HG02884 (cell line): ENCODE data around the gene ZNF594.
"Not testable (repeated sequence)": the region's sequence is repeated elsewhere in the genome, so short reads cannot be mapped to it uniquely, and the experiment has no call there.

Experiments
- ATAC-seq: cut with Tn5 transposase; IDR thresholded peaks from one replicate; pipeline ENCODE4 v1.9.1; 2021; ENCODE audit warnings: mild to moderate bottlenecking, moderate library complexity; ENCODE audit not compliant: unreplicated experiment

The ZNF594 gene

DNA sequence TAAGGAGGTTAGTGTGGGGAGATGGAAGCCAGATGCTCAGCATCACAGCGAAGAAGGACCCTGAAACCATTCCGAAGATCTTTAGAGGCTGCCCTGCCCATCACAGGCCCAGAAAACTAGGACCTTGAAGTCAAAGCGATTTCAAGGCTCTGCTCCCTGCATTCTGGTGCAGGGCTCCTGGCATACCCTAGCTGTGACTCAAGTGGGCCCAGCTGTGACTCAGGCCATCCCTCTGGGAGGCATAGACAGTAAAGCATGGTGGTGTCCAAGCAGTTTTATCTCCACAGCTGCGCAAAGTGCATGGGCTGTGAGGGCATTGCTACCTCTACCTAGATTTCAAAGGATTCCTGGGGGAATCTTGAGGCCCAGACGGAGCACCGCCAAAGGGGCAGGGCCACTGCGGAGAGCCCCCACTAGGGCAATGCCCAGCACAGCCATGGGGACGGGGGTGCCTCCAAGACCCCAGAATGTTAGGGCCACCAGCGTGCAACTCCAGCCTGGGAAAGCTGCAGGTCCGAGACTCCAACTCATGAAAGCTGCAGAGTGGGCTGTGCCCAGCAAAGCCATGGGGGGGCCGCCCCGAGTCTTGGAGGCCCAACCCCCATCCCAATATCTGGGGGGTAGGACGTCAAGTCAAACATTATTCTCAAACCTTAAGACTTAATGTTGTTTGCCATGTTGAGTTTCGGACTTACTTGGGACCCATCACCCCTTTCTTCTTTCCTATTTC is 11.7 kb upstream of the ZNF594 start:
- ATAC-seq: no peak

DNA sequence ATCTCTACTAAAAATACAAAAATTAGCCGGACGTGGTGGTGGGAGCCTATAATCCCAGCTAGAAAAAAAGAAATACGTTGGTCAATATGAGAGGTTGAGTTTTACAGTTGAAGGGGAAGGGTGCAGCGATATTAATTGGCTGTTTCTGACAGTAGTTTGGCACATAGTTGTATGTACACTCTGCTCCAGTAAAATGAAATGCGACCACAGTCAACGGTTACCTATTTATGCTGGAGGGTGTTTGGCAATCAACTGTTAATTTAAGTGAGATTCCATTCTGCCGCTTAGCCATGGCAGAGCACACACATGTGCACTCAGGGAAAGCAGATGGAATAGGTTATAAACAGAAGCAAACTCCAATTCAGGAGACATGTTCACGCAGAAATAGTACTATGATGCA is 9.3 kb upstream of the ZNF594 start:
- no peak for ATAC-seq

DNA sequence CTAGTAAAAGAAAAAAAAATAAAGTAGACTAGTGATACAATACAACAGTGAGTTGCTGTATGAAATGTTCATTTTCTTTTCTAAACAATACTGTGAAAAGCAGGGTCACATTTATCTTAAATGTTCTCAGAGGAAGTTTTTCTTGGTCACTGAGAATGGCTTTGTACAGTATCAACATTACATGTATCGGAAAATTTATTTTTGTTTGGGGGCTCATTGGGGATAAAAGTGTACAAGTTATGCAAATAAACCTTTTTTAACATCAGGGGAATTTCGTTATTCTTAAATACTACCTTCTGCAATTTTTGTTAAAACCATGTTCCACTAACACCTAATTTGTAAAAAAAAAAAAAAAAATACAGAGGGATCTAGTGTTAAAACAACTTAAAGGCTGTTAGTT is 8.7 kb upstream of the ZNF594 start:
- no peak for ATAC-seq

GRCh38 chr17:5198472-5198871 is 6.8 kb upstream of the ZNF594 start:
- ATAC-seq: no peak

DNA sequence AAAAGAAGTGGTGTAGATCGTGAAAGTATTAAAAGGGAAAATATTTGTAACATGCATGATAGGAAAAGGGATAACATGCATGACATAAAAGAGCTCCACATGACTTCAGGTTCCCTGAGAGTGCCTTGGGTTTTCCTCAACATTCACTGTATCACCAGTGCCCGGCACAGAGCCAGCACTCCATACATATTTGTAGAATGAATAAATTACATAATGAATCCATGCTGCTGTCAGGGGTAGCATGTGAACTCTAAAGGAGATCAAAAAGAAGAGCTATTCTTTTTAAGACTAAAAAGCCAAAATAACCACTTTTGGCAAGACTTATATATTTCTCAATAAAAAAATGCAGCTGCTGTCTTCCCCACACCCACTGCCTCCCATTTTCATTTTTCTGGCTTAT is 2.7 kb upstream of the ZNF594 start:
- no peak for ATAC-seq

DNA sequence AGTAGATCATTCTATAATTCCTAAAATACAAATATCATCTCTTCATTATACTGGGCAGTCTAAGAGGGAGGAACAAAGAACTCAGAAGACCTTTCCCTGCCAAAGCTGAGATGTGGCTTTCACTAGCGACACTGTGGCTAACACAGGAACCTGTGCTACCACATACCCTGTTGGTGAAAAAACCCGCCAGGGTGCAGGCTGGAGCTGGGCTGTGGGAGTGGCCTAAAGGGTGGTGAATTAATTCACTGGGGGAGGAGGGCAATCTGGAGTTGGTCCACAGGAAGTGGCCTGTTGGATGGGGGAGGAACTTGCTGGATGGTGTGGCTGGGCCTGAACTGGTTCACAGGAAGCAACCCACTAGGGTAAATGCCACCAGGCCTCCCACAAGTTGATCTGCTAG is 7.4 kb downstream of the ZNF594 start:
- no peak for ATAC-seq

GRCh38 chr17:5183410-5183793 is 8.3 kb downstream of the ZNF594 start:
- no peak for ATAC-seq

- no peak for ATAC-seq
These were observed 8.9 kb downstream of the ZNF594 start for GRCh38 chr17:5182597-5183409.

DNA sequence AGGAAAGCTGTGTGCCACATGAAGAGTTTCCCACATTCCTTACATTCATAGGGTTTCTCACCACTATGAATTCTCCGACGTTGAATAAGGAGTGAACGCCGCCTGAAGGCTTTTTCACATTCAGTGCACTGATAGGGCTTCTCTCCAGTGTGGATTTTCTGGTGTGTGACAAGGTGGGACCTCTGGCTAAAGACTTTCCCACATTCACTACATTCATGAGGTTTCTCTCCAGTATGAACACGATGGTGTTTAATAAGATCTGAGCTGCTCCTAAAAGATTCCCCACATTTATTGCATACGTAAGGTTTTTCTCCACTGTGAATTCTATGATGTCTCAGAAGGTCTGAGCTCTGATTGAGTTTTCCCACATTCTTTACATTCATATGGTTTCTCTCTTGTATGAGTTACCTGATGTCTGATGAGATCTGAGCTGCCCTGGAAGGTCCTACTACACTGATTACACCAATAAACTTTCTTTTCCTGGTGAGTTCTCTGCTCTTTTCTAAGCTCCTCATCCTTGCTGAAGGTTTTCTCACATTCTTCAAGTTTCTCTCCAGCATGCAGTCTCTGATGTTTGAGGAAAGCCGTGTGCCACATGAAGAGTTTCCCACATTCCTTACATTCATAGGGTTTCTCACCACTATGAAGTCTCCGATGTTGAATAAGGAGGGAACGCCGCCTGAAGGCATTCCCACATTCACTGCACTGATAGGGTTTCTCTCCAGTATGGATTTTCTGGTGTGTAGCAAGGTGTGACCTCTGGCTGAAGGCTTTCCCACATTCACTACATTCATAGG is 10.0 kb downstream of the ZNF594 start:
- no peak for ATAC-seq

DNA sequence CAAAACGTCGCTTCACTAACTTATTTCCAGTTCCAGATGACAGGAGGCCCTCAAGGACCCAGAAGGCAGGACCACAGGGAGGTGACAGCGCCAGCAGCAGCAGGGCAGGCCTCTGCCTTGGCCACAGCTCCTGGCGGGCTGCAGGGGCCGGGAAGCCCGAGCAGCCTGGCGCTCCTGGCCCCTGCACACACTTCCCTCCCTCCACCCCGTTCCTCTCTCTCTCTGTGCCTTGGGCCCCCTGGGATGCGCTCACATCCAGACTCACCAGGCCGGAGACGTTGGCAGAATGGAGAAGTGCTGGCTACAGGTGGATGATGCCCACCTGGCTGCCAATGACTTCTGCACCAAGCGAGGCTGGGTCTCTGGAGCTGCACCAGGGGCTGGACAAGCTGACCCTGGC is 12.7 kb downstream of the ZNF594 start:
- ATAC-seq: no peak

DNA sequence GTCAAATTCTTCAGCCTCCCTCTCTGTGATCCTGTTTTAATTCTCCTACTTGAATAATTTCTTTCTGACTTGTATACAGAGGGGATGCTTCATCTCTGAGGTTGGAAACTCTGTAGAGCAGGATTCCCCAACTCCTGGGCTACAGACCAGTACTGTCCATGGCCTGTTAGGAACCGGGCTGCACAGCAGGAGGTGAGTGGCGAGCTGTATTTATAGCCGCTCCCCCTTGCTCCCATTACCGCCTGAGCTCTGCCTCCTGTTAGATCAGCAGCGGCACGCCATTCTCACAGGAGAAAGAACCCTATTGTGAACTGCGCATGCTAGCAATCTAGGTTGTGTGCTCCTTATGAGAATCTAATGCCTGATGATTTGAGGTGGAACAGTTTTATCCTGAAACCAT is 16.6 kb downstream of the ZNF594 start:
- not testable (repeated sequence) for ATAC-seq

DNA sequence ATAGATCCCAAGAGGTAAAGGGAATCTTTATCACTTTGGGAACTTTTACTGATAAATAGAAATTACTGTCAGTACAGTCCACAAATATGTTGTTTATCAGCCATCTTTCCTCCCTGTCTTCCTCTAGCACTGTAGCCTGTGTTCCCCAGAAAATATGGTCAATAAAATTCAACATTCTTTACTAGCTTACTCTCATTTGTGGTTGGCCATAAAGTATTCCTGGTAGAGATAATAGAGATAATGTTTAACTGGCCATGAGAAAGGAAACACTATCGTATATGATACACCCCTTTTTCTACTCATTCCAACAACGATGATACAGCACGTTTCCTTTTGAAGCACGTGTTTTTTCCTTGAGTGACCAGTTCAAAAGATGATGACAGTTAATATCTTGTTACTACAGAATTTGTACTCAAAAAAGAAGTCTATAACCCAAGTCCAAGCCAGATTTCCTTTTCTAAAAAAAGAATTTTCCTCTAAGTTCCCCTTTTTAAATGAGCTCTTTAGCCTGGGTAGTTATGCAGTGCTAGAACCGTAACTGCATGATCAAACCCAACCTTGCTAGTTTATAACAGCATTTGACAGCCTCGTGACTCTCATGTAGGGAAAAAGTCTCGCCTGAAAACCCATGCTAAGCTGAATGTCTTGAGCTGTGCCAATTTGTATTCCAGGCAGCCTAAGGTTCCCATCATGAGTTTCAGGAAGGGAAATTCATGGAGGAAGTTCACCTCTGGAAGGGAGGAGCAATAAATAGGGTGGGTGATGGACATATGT is 25.7 kb downstream of the ZNF594 start:
- not testable (repeated sequence) for ATAC-seq

DNA sequence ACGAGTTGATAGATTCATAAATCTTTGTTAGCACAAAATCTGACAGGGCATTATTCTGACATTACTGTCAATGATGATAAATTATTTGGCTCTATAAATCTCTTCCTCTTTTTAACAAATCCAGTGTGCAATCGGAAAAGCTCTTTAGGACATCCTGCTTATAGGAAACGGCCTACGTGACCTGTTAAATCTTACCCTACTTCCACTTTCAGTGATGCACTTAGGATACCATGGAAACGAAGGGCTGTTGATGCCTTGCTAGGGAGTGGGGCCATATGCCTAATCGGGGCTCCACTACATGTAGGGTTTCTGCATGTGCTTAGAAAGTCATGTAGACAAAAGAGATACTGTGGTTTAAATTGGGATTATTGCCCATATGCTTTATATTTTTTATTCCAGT is 27.2 kb downstream of the ZNF594 start:
- no peak for ATAC-seq

- not testable (repeated sequence) for ATAC-seq
These were observed 29.9 kb downstream of the ZNF594 start for GRCh38 chr17:5161793-5162192.

- ATAC-seq: not testable (repeated sequence)
These were observed 31.0 kb downstream of the ZNF594 start for GRCh38 chr17:5160702-5161101.

- not testable (repeated sequence) for ATAC-seq
These were observed 45.5 kb downstream of the ZNF594 start for GRCh38 chr17:5146122-5146521.

DNA sequence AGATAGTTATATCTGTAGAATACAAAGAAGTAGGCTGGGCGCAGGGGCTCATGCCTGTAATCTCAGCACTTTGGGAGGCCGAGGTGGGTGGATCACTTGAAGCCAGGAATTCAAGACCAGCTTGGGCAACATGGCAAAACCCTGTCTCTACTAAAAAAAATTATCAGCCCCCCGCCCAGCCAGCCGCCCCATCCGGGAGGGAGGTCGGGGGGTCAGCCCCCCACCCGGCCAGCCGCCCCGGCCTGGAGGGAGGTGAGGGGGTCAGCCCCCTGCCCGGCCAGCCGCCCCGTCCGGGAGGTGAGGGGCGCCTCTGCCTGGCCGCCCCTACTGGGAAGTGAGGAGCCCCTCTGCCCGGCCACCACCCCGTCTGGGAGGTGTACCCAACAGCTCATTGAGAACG is 48.8 kb downstream of the ZNF594 start:
- ATAC-seq: not testable (repeated sequence)

- ATAC-seq: no peak
These were observed 52.3 kb downstream of the ZNF594 start for GRCh38 chr17:5139458-5139732.

- ATAC-seq: no peak
These were observed 52.8 kb downstream of the ZNF594 start for GRCh38 chr17:5138616-5139457.

DNA sequence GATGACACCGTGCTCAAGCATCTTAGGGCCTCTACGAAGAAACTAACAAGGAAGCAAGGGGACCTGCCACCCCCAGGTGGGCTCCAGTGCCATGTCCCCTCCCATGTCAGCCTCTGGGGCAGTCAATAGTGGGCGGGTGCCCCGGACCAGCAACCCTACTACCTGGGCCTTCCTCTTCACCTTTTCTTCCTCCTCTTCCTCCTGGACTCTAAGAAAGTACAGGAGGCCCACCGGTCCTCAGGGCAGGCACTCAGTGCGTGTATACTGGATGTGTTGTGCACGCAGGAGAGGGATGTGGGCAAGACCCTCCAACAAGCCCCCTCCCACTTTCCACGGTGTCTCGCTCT is 53.5 kb downstream of the ZNF594 start:
- not testable (repeated sequence) for ATAC-seq
